Osteocyte (in vitro differentiated cells): ENCODE data around the gene NPRL2. TPM values are rescaled to one million over a fixed set of nuclear protein-coding genes. Genes with fewer than 3 reads are reported as not detected.

Experiments
- DNase-seq: peaks from one replicate; pipeline ENCODE4 v3.0.0; 2021; ENCODE audit warnings: mixed read lengths; ENCODE audit not compliant: unreplicated experiment; ENCODE audit errors: extremely low spot score
- H3K27ac Mint-ChIP-seq: one replicate; pipeline ENCODE4 v1.8.0; 2021; ENCODE audit warnings: mild to moderate bottlenecking, mixed read lengths; ENCODE audit not compliant: unreplicated experiment
- H3K27me3 Mint-ChIP-seq: one replicate; pipeline ENCODE4 v1.8.0; 2021; ENCODE audit warnings: mixed read lengths; ENCODE audit not compliant: unreplicated experiment
- H3K36me3 Mint-ChIP-seq: one replicate; pipeline ENCODE4 v1.8.0; 2021; ENCODE audit warnings: mixed read lengths; ENCODE audit not compliant: unreplicated experiment
- H3K4me1 Mint-ChIP-seq: one replicate; pipeline ENCODE4 v1.8.0; 2021; ENCODE audit warnings: mixed read lengths; ENCODE audit not compliant: unreplicated experiment
- H3K4me3 Mint-ChIP-seq: one replicate; pipeline ENCODE4 v1.8.0; 2021; ENCODE audit warnings: mild to moderate bottlenecking, moderate library complexity, mixed read lengths; ENCODE audit not compliant: unreplicated experiment
- H3K9me3 Mint-ChIP-seq: one replicate; pipeline ENCODE4 v1.8.0; 2021; ENCODE audit warnings: mixed read lengths; ENCODE audit not compliant: unreplicated experiment
- CTCF ChIP-seq: fragments of 200-600 bp; sonication (generic); IDR thresholded peaks from 2 replicates; pipeline ENCODE4 v1.5.0; 2021; ENCODE audit warnings: antibody characterized with exemption, mild to moderate bottlenecking, moderate library complexity
- total RNA-seq: library from RNA; stranded (reverse); gene quantifications from 2 replicates; pipeline ENCODE4 v1.2.1, GENCODE V29; 2021

Gene NPRL2
- total RNA-seq, 1 donor from 2014 or later = 21.0 TPM

- DNase-seq = no peak
- H3K4me1 Mint-ChIP-seq = peaks cover 25% of the 10 kb centered on the region
- no peaks in the 10 kb centered on the region for H3K27me3 Mint-ChIP-seq
- H3K27ac Mint-ChIP-seq = peak overlapping the region; percentile 47
- H3K36me3 Mint-ChIP-seq = no peaks in the 10 kb centered on the region
- H3K4me3 Mint-ChIP-seq = no peak overlapping the region
- no peaks in the 10 kb centered on the region for H3K9me3 Mint-ChIP-seq
- peak; percentile 72 for TF ChIP-seq CTCF
Measured at GRCh38 chr3:50347187-50347813, 3.3 kb downstream of the NPRL2 start.

DNA sequence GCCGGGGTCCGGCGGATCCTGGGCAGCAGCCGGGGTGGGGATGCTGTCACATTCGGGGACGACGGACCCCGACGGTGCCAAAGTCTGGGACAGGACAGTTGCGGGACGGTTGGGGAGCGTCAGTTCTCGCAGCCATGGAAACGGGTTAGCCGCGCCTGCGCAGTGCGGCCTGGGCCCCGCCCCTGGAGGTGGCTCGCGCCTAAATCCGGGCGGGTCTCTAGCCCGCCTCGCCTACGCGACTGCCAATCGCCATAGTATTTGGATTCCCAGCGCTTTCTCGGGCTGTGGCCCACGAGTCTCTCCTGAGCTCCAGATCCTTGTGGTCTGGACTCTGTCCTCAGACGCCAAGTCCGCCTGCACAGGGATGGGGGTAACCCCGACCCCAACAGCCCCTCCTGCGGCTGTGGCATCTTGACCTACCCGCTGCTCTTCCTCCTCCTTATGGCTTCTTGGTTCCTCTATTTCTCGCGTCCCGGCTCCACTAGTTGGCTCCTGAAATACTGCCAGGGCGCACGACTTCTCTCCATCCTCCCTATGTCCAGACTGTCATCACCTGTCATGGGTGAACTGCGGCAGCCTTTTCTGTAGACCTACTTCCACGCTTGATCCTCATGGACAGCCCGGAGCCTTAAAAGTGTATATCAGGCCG, 4.9 kb downstream of the NPRL2 start, which contains the start of gene ZMYND10:
ZMYND10 (minus strand) TSS at position 147 of the 649 bp plus-strand sequence. CDS start 153 bp downstream, outside the sequence.
- DNase-seq = peak; percentile 90
- no peaks in the 10 kb centered on the region for H3K27me3 Mint-ChIP-seq
- TF ChIP-seq CTCF = no peak
- no peaks in the 10 kb centered on the region for H3K9me3 Mint-ChIP-seq
- no peaks in the 10 kb centered on the region for H3K36me3 Mint-ChIP-seq
- no peak within 1 kb of the TSS for H3K27ac Mint-ChIP-seq
- peaks cover 19% of the 10 kb centered on the region for H3K4me1 Mint-ChIP-seq
- H3K4me3 Mint-ChIP-seq = peak within 1 kb of the TSS; percentile 64

GRCh38 chr3:50345008-50345407, 5.6 kb downstream of the NPRL2 start:
- no peaks in the 10 kb centered on the region for H3K9me3 Mint-ChIP-seq
- DNase-seq = no peak
- no peak overlapping the region for H3K27ac Mint-ChIP-seq
- peaks cover 15% of the 10 kb centered on the region for H3K4me1 Mint-ChIP-seq
- no peaks in the 10 kb centered on the region for H3K27me3 Mint-ChIP-seq
- no peaks in the 10 kb centered on the region for H3K36me3 Mint-ChIP-seq
- H3K4me3 Mint-ChIP-seq = peak overlapping the region; percentile 64
- TF ChIP-seq CTCF = no peak

GRCh38 chr3:50342813-50343633, 7.6 kb downstream of the NPRL2 start:
- H3K4me3 Mint-ChIP-seq = no peak overlapping the region
- H3K27ac Mint-ChIP-seq = no peak overlapping the region
- no peaks in the 10 kb centered on the region for H3K36me3 Mint-ChIP-seq
- H3K4me1 Mint-ChIP-seq = peaks cover 30% of the 10 kb centered on the region
- no peaks in the 10 kb centered on the region for H3K9me3 Mint-ChIP-seq
- no peak for DNase-seq
- TF ChIP-seq CTCF = no peak
- H3K27me3 Mint-ChIP-seq = no peaks in the 10 kb centered on the region
